ENCODE data around the gene TTC13.

The TTC13 gene

DNA sequence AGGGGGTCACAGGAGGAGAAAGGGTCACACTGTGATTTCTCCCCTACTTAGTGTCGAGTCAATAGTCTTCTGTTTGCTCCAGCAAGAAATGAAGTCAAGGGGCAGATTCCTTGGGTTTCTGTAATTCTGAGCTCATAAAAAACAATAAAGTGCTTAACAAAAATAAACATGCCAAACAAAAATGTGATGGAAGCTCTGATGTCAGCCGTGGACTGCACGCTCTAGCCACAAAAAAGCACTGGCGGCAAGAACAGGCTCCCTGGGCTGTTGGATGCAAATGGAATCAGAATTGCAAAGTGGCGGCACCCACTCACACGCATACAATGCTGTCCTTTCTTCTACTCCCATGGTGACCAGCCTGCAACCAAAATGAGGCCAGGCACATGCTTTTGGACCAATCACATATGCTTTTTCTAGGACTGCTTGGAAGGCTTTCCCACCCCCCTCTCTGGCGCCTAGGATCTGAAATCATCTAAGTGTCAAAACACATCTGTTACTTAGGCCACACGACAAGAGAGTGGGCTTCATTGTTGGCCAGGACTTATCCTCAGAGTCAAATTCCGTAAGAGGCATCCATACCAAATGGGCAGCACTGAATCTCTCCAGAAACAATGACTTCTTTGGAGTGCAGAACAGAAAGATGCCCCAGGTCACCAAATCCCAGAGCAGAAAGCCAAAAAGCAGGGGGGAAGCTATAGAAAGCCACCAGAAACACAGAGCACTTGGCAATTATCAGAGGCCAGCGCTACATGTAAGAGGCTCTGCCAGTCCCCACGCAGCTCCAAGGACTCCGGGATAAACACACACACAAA, 119.5 kb downstream of the TTC13 start:
- no peak overlapping the region for H3K27ac Mint-ChIP-seq
- no peaks in the 10 kb centered on the region for H3K36me3 Mint-ChIP-seq (ENCODE audit: low read depth)
- H3K4me3 Mint-ChIP-seq, result no peak overlapping the region
- H3K9me3 Mint-ChIP-seq, result no peaks in the 10 kb centered on the region
- no peaks in the 10 kb centered on the region for H3K27me3 Mint-ChIP-seq (ENCODE audit: low read depth)
- peaks cover 15% of the 10 kb centered on the region for H3K4me1 Mint-ChIP-seq (ENCODE audit: low read depth)

GRCh38 chr1:230858236-230858820, 120.3 kb downstream of the TTC13 start:
- peaks cover 11% of the 10 kb centered on the region for H3K4me1 Mint-ChIP-seq (ENCODE audit: low read depth)
- no peaks in the 10 kb centered on the region for H3K27me3 Mint-ChIP-seq (ENCODE audit: low read depth)
- no peaks in the 10 kb centered on the region for H3K9me3 Mint-ChIP-seq
- H3K27ac Mint-ChIP-seq, result no peak overlapping the region
- H3K36me3 Mint-ChIP-seq (ENCODE audit: low read depth), result no peaks in the 10 kb centered on the region
- H3K4me3 Mint-ChIP-seq, result no peak overlapping the region

DNA sequence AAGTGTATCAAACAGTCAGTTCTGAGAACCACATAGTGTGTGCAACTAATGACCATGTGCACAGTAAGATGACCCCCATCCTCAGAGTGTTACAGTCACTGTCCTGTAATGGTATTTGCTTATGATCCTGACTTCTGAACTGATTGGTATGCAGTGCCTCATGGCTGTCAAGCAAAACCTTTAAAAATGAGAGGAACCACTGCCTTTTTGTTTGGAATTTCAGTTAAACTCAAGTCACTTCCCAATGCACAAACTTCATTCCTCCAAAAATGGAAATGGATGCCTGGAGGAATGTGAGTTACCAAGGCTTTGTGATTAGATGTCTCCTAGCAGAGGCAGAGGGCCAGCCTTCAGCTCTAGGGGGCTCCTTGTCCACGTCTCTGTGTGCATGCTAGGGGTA, 120.8 kb downstream of the TTC13 start:
- Mint-ChIP-seq H3K27ac (no peak overlapping the region), H3K36me3 (ENCODE audit: low read depth) (no peaks in the 10 kb centered on the region), H3K4me3 (no peak overlapping the region), H3K27me3 (ENCODE audit: low read depth) (no peaks in the 10 kb centered on the region), H3K9me3 (no peaks in the 10 kb centered on the region), H3K4me1 (ENCODE audit: low read depth) (peaks cover 8% of the 10 kb centered on the region)

DNA sequence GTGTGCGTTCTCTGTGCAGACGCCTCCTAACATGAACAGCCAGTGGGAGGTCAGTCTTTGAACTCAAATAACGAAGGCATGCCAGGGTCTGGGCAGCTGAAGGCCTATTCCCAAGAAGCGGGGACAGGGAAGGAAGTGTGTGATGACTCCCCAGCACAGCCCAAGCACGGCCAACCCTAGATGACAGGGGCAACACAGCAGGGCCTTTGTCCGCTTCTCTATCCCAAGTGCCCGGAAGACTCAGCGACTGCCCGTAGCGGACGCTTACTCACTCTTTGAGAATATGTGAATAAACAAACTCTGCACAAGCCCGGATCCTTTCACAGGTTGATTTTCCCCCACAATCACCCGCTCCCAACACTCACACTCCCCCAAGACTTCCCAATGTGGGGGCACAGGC, 121.6 kb downstream of the TTC13 start:
- Mint-ChIP-seq H3K4me1 (ENCODE audit: low read depth) (peaks cover 4% of the 10 kb centered on the region), H3K36me3 (ENCODE audit: low read depth) (no peaks in the 10 kb centered on the region), H3K27me3 (ENCODE audit: low read depth) (no peaks in the 10 kb centered on the region), H3K27ac (no peak overlapping the region), H3K9me3 (no peaks in the 10 kb centered on the region), H3K4me3 (no peak overlapping the region)
